ENCODE measurements around the gene GET4.
A peak's percentile ranks its signal among the peaks of the same experiment; 100 is the strongest.
"Not testable (repeated sequence)": the region's sequence is repeated elsewhere in the genome, so short reads cannot be mapped to it uniquely, and the experiment has no call there.

Gene GET4

DNA sequence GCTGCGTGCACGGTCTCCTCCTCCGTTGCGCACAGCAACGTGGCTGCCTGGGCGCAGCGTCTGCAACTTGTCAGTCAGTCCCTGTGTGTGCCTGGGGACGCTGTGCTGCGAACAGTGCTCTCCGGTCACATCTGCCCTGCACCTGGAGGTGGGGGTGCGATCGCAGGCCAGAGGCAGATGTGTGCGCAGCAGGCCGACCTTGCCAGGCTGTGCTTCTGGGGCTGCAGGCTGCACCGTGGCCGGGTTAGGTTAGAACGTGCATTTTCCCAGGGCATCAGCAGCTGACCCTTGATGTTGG is 8.2 kb upstream of the GET4 start:
- DNase-seq (ENCODE audit: low read depth in 2 of 3, low spot score in 1 of 3): no peak

DNA sequence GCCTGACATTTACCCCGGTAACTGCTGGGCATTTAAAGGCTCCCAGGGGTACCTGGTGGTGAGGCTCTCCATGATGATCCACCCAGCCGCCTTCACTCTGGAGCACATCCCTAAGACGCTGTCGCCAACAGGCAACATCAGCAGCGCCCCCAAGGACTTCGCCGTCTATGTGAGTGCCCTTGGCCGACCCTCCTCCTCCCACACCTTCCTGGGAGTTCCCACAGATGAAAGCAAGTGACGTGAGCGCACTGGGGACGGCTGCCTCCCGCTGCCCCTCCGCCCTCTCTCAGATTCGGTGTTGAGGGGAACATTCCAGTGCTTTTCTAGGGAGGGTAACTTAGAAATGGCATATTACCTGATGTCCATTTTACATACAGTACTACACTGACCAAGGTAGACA is 7.0 kb upstream of the GET4 start:
- no peak for DNase-seq (ENCODE audit: low read depth in 2 of 3, low spot score in 1 of 3)

DNA sequence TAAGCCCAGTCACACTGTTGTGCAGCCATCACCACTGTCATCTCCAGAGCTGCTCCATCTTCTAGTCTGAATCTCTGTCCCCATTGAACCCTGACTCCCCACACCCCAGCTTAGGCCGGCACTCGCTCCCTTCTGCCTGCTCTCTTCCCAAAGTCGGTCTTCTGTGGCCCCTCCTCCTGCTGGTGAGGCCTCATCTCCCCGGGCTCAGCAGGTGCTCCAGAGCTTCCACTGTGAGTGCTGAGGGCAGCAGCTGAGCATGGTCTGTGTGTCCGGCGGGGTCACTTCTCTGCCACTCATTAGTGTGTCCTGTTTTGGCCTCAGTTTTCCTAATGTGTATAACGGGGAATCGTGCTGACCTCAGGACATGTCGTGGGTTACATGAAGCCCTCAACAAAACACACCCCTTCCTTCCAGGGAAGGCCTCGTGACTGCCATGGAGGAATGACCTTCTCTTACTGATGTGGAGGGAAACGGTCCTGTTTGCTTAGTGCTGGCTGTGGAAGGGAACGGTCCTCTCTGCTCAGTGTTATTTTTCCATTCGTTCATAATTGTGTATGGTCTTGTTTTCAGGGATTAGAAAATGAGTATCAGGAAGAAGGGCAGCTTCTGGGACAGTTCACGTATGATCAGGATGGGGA is 4.3 kb upstream of the GET4 start:
- no peak for DNase-seq (ENCODE audit: low read depth in 2 of 3, low spot score in 1 of 3)

DNA sequence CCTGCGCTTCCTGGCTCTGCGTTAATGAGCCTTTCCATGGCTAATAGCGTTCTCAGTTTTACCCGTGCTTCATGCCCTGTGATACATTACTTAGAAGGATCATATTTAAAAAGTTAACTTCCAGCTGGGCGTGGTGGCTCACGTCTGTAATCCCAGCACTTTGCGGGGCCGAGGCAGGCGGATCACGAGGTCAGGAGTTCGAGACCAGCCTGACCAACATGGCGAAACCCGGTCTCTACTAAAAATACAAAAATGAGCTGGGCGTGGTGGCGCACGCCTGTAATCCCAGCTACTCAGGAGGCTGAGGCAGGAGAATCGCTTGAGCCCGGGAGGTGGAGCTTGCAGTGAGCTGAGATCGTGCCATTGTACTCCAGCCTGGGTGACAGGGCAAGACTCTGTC is 3.7 kb upstream of the GET4 start:
- DNase-seq (ENCODE audit: low read depth in 2 of 3, low spot score in 1 of 3): not testable (repeated sequence)

DNA sequence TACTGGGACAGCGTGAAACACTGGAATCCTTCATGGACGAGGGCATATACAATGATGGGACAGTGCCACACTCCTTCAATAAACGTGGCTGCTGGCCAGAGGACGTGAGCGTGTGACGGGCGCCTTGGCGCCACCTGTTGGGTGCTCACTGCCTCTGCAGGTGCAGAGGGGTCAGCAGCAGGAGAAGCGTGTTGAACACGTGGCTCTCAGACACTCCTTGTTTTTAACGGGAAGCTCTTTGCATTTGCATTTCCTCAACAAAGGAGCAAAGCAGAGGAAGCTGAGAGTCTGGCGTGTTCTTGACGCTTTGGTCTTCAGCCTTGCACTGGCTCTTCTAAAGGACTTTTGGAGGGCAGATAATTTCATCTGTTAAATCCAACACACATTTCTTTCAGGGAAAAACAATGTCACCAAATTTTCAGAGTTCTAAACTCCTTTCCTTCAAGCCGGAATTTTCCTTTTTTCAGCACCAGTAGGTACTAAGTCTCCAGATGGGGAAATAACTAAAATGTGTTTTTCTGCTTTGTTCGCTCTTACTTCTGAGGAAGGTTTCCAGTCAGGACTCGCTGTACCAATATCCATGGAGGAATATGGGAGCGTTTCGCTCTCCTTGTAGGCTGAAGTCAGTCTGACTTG is 2.9 kb upstream of the GET4 start:
- DNase-seq (ENCODE audit: low read depth in 2 of 3, low spot score in 1 of 3): peak; percentile 55 to 63 (median 63)

DNA sequence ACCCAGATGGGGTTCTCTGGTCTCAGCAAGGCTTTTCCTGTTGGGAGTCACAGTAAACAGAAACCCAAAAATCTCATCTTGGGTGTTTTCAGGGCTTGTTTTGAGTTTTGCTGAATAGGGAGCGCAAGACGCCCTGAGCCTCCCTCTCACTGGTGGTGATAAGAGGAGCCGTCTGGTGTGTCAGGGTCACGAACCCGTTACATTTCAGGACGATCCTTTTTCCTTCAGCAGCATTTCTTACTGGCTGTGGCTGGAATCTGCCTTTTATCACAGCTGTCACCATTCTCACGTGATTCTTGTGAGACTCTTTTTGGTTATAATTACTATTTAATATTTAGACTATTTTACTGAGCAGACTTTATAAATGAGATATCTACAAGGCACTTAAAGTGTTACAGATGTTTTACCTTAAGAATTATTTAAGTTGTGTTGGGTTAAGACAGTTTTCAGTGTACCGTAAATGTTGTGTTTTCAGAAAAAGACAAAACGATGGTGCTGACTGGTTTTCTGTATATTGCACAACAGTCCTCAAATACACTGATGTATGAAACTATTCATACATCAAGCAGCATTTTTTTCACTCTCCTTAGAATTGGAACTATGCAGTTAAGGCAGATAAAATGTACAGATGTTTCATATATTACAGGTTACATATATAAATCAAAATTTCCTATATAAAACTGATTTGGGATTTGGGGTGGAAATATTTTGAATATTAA is 2.2 kb upstream of the GET4 start:
- DNase-seq (ENCODE audit: low read depth in 2 of 3, low spot score in 1 of 3): no peak

DNA sequence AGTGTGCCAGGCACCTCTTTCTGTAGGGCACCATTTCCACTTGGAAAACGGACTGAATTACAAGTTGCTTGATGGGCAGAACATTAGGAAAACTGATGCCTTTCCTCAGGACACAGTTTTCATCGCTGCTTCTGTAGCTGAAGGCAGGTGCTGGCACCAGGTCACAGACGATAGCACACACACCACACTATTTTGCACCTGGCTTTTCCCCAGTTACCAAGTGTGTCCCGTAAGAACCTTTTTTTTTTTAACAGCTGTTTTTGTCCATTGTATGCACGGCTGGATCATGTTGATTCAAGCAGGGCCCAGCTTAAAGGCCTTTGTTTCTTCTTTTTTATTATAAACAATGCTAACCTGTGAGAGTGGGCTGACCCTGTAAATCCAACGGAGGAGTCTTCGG is 1.3 kb upstream of the GET4 start:
- DNase-seq (ENCODE audit: low read depth in 2 of 3, low spot score in 1 of 3): no peak

DNA sequence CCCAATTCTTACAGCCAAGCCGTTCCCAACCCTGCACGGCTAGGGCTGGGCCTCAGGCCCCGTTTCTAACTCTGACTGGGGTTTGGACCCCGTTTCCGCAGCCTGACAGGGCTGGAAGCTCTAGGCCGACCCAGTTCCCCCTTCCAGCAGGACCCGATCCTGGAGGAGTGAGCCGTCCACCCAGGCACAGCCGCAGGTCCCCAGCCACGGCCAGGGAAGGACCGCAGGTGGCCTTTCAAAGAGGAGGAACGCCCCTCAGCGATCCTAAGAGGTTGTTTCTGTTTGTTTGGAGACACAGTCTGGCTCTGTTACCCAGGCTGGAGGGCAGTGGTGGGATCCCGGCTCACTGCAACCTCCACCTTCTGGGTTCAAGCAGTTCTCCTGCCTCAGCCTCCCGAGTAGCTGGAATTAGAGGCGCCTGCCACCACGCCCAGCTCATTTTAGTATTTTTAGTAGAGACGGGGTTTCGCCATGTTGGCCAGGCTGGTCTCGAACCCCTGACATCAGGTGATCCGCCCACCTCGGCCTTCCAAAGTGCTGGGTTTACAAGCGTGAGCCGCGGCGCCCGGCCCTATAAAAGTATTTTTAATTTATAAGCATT is 778 bp upstream of the GET4 start:
- no peak for DNase-seq (ENCODE audit: low read depth in 2 of 3, low spot score in 1 of 3)

GRCh38 chr7:876972-877311 is 588 bp downstream of the GET4 start:
- no peak for DNase-seq (ENCODE audit: low read depth in 2 of 3, low spot score in 1 of 3)

GRCh38 chr7:877312-878232 is 1.2 kb downstream of the GET4 start:
- DNase-seq (ENCODE audit: low read depth in 2 of 3, low spot score in 1 of 3): no peak

DNA sequence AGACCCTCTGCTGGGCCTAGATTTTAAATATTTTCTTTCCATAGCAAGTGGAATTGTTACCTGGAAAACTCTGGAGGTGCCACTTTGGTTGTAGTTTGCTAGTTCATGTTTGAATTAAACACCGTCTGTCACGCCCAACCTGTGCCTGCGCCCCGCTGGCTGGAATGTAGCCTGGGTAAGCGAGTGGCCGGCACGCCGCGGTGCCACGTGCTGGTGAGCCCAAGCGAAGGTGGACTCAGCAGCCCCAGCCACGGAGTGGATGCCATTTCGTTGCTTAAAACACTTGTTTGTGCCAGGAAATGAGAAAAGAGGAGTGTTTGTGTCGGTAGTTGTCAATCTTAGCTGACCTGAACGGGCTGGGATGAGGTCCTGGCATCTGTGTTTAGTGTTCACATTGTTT is 2.7 kb downstream of the GET4 start:
- DNase-seq (ENCODE audit: low read depth in 2 of 3, low spot score in 1 of 3): no peak

DNA sequence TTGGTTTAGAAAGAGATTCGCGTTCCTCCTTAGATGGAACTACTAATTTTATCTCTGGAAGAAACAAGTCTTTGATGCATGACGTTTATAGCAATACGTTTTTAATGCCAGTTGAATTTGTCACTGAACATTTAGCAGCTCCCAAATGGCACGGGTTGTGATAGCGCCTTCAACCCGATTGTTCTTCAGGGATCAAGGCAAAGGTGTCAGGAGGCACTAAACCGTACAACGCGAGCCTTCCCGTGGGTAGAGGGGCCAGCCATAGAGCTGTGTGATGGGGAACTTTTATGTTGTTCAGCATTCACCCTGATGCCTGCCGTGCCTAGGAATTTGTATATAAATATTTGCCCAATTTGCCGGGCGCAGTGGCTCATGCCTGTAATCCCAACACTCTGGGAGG is 3.4 kb downstream of the GET4 start:
- DNase-seq (ENCODE audit: low read depth in 2 of 3, low spot score in 1 of 3): no peak

DNA sequence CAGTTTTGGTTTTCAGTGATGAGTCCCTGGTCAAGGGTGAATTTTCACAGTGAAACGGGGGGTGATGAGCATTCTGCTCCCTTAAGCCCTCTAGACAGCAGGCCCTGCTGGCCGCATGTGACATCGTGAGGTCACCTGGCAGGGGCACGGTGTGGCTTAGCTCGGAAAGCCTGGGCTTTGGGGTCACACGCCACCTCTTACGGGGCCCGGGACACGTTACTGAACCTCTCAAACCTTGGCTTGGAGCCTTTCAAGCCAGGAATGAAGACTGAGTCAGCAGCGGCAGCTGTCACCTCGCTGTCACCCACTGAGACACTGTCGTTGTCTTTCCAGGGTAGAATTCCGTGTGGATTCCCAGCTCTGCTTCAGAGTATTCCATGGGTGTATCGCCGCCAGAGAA is 4.1 kb downstream of the GET4 start:
- DNase-seq (ENCODE audit: low read depth in 2 of 3, low spot score in 1 of 3): no peak

GRCh38 chr7:881441-882234 is 5.3 kb downstream of the GET4 start:
- no peak for DNase-seq (ENCODE audit: low read depth in 2 of 3, low spot score in 1 of 3)

DNA sequence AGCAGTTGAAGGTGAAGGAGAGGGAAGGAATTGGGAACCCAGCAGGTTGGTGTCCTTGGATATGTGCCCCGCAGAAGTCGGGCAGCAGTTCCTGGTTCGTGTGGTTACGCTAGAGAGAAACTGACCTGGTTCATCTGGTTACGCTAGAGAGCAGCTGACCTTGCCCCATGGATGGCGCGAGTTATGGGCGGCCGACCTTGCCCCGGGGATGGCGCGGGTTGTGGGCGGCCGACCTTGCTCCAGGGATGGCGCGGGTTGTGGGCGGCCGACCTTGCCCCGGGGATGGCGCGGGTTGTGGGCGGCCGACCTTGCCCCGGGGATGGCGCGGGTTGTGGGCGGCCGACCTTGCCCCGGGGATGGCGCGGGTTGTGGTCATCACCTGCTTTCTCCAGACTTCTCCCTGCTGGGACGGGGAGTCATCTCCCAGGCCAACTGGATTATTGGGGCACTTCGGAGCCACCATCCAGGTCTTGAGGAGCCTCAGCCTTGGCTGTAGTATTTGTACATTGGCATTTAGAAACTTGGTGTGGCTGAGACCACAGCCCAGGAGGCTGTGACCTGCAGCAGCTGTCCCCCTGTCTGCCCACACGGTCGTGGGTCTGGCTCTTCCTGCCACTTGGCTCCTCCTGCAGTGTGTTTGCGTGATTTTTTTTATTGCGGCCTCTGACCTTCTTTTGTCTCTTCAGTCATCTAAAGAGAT is 6.1 kb downstream of the GET4 start:
- DNase-seq (ENCODE audit: low read depth in 2 of 3, low spot score in 1 of 3): no peak

DNA sequence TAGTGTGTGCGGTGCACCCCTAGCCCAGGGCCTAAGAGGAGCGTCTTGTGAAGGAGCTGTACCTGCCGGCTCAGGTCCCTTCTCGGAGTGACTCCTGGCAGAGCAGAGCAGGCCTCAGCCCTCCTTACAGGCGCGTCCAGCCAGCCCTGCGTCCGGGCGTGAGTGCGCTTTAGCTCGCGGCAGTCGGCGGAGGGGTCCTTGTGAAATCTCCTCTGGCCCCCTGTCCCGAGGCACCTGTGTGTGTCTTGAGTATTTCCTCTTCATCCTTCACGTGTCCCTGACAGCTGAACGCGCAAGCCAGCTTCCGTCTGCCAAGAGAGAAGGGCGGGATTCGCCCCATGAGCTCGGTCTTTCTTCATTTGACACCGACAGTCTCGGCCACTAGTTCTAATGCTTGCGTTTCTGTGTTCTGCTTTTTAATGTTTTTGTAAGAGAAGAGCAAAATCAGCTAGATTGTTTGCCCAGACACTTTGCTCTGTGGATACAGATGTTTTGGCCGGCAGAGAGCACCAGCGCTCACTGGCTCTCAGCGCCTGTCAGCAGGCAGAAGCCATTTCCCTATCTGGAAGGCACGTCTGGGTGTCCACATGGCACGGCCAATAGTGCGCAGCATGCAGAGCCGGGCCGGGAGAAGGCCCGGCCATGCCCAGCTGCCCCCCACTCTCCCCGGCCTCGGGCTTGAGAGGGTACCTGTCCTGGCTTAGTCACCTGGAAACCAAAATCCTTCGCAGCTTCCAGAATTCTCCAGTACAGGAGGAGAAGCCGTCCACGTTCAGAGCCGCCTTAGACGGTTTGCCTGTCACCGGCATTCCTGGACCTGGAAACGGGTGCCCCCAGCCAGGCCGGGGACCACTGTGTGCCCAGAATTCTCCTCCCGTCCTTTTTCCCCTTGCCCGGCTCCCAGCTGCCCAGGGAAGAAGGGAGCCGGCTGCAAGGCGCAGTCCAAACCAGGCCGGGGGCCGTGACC is 7.0 kb downstream of the GET4 start:
- no peak for DNase-seq (ENCODE audit: low read depth in 2 of 3, low spot score in 1 of 3)

- no peak for DNase-seq (ENCODE audit: low read depth in 2 of 3, low spot score in 1 of 3)
These were observed 8.0 kb downstream of the GET4 start for GRCh38 chr7:884191-885003.

GRCh38 chr7:885261-885892 is 9.0 kb downstream of the GET4 start:
- no peak for DNase-seq (ENCODE audit: low read depth in 2 of 3, low spot score in 1 of 3)

Data from stimulated activated CD4-positive, alpha-beta T cell treated with anti-CD3 and anti-CD28 coated beads, Interleukin-12 subunit alpha, Interleukin-12 subunit beta, amount 100 ng/mL, for 48 hours (primary cell).